Endothelial cell of hepatic sinusoid (primary cell): ENCODE measurements around the gene CLCN5.

Experiments
- in situ Hi-C: cut with HindIII; loops from 2 replicates; pipeline ENCODE4 v1.10.0; 2017; ENCODE audit warnings: low sequenced_read_pairs

CLCN5 gene

DNA sequence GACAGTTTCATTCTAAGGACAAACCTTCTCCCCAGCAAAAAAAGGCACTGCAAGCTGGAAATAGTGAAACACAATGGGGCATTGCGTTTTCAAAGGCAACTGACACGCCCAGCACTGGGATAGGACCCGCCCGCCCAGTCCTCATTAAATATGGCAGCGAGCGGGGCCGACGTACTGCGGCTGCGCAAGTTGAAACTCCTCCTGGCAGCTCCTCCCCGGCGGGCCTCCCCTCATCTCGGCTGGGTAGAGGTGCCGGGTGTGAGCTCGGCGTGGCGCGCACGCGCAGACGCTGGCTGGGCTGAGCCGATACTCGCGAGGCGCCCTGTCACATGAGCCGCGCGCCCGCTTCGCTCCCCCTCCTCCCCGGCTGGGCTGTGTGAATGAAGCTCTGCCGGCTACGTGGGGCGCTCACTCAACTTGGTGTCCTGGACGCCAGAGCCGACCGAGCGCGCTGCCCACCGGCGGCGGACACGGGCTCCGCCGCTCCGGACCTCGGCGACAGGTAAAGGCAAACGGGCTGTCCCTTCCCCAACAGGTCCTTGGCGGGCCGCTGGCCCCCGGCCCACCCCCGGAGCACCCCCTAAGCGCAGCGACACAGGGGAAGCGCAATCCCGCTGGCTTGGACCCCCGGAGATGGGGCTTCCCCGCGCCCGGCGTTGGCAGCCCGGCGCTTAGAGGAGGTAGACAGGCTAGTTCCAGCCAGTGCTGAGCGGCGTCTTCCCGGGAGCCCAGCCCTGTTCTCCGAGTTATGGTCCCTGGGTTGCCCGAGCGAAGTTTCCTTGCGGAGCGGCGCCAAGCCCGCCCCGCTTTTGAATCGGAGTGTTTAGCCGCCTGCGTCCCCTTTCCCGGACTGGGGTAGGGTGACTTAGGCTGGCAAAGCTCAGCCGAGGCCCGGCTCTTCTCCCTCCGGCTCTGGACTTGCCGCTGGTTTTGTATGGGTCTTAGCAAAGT lies at the start of gene CLCN5:
Gene CLCN5, plus strand, starts transcription at position 306 of the 951 bp plus-strand sequence. CDS start 2,703 bp downstream, outside the sequence.
- in situ Hi-C loops = no loop called here

DNA sequence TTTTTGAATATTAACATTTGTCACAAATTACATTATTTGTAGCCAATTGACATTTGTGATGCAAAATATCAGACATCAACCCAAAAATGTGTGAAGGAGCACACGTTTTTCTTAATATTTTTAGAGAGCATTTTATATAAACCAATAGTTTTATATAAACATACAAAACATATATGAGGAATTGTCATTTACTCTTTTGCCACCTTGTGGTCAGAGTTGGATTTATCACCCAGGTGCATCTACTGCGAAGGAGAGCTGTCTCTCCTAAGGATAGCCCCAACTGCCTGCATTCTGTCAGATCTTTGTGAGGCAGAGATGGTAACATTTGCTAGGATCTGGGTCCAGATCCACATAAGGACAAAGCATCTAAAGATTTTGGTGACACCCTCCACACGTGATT lies 45.6 kb upstream of the CLCN5 start:
- in situ Hi-C loops = no loop called here

GRCh38 chrX:49877397-49878101 lies 44.8 kb upstream of the CLCN5 start:
- in situ Hi-C loops = no loop called here

DNA sequence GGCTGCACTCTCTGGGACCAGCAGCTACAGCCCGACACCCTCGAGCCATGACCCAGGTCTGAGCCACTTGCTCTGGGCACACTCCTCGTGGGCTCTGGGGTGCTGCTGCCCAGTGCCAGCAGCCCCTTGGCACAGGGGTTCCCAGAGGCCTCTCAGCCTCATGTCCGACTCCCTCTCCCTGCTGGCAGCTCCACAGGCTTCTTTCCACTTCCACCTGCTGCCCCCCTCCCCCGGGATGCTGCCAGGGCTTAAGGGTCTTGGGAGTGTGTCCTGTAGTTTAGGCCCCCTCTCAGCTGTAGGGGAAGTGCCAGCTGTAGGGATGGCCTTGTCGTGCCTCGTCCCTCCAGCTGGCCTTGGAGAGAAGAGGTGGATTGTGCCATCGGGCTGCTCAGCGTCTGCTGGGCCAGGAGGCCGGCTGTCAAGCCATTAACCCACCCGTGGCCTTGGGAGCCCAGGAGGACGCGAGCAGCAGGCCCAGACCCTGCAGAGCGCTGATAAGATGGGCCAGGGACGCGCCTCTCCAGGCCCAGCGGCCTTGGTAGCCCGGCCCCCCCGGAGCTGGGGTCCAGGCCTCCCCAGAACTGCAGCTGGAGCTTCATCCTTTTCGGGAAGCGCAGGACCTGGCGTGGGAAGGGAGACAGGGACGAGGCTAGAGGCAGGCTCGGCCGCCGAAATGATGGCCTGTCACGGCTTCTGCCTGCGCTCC lies 44.1 kb upstream of the CLCN5 start:
- in situ Hi-C loops = no loop called here

- in situ Hi-C loops = no loop called here
These were observed 43.4 kb upstream of the CLCN5 start, which contains the start of gene USP27X for GRCh38 chrX:49878834-49879655. TSS of gene USP27X (plus strand) at chrX:49879484. CDS start at chrX:49880308, 824 bp downstream.

GRCh38 chrX:49879656-49880277 lies 42.6 kb upstream of the CLCN5 start:
- in situ Hi-C loops = no loop called here

GRCh38 chrX:49880668-49881067 lies 41.7 kb upstream of the CLCN5 start:
- in situ Hi-C loops = no loop called here

DNA sequence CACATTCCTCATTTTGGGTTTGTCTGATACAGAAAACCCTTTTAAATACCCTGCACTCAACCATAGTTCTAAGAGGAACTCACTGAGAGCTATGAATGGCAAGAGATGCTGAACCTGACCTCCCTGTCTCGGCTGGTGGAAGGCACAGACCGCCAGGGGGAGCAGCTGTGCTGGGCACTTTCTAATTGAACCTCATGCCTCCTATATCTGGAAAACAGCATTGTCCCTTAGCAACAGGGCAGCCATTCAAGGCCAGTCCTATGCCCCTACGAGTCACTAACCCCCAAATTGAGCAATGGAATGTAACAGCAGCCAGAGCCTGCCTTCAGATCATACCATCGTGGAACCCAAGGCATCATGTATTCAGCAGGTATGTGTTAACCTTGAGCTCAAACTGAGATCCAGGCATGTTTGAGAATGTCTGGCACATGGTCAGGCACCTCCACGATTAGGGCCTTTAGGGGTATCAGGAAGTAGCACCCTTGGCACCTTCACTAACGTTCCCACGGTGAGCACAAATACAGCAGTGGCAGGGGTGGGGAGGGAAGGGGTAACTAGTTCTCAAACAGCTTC lies 38.0 kb upstream of the CLCN5 start:
- in situ Hi-C loops = no loop called here

DNA sequence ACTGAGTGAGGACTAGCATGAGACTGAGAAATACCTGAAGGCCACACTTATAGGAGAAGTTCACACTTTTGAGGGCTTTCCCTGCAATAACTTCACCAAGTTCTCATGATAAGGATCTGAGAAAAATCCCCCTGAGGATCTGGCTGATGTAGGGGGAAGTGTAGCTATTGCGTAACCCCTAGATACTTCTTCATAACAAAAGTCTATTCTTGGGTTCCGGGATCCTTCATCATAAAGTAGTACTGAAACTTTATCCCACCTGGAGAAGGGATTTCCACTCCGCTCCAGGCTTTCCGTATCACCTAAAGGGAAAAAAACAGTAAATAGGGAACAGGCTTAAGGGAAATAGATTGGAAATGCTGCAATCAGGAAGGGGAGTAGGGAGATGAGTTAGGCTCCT lies 29.9 kb upstream of the CLCN5 start:
- in situ Hi-C loops = no loop called here

- in situ Hi-C loops = no loop called here
These were observed 25.4 kb upstream of the CLCN5 start for GRCh38 chrX:49896951-49897350.

DNA sequence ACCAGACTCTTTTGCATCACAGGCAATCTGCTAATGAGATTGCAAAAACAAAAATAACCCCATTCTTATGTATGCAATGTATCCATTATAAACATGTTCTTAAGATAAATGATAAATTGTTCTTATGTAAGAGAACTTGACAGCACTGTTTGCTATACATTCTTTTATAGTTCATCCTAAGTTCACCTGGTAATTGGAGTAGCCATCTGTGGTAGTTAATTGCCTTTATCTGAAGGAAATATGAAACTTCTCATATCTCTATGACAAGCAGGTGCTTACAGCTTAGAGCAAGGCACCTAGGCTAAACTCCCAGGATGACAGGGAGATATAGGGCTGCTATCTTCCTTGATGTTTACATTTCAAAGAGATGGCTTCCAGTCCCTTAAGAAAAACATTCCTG lies 21.3 kb upstream of the CLCN5 start:
- in situ Hi-C loops = no loop called here

- in situ Hi-C loops = no loop called here
These were observed 12.1 kb upstream of the CLCN5 start for GRCh38 chrX:49910344-49910743.

DNA sequence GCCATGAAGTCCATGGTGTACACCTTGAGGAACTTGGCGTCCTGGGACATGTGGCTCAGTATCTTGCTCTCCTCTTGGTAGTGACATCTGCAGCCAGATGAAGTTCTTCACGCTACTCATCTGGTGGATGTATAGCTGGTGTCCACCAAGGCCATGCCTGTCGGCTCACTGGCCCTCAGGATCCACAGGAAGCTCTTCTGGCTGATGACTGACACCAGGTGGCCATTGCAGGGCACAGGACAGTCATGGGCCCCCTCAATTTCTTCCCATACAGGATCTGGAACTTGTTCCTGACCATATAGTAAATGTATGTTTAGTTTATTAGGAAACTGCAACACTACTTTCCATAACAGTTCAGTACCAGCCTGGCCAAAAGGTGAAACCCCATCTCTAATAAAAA lies 10.3 kb upstream of the CLCN5 start:
- in situ Hi-C loops = no loop called here

GRCh38 chrX:49912861-49913260 lies 9.5 kb upstream of the CLCN5 start:
- in situ Hi-C loops = no loop called here

GRCh38 chrX:49915361-49916222 lies 6.8 kb upstream of the CLCN5 start:
- in situ Hi-C loops = no loop called here

DNA sequence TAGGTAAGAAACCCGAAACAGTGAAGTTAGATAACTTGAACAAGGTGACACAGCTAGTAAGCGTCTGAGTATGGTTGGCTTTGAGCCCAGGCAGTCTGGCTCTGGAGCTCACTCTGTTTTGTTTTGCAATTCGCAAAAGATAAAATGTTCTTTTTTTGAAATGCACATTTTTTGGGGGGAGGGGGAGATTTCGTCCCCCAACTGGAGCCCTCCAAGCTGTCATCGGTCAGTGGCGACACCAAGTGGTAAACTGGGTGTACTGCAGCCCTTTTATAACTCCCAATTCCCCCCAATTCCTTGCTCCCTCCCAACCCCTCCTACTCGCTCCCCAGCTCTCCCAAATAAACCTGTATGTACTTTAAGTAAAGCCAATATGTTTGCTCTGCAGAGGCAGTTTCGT lies 2.8 kb upstream of the CLCN5 start:
- in situ Hi-C loops = no loop called here

GRCh38 chrX:49921109-49921508 lies 1.3 kb upstream of the CLCN5 start:
- in situ Hi-C loops = no loop called here

- in situ Hi-C loops = loop anchor here (5.0 kb wide), 1 partner anchor 53 kb away; no protein-coding TSS in a partner anchor
These were observed 2.8 kb downstream of the CLCN5 start for GRCh38 chrX:49925176-49925575.

DNA sequence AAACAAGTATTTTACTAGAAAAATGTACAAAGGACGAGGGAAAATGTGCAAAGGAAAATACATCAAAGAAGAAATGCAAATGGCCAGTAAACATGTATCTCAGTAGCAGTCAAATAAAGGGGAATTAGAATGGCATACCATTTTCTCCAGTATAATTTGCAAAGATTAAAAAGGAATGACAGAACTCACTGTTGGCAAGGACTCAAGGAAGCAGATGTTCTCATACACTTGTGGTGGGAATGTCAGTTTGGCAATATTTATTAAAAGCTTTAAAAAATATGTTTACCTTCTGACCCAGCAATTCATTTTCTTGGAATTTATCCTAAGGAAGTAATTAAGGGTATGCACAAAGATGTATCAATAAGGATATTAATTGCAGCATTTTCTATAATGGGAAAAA lies 7.6 kb downstream of the CLCN5 start:
- in situ Hi-C loops = no loop called here
